ENCODE measurements around the gene TRIM38.
A peak's percentile ranks its signal among the peaks of the same experiment; 100 is the strongest.
"Not testable (repeated sequence)": the region's sequence is repeated elsewhere in the genome, so short reads cannot be mapped to it uniquely, and the experiment has no call there.

The TRIM38 gene

GRCh38 chr6:26006086-26006939 lies 43.7 kb downstream of the TRIM38 start:
- no peak for DNase-seq (ENCODE audit: low spot score)

GRCh38 chr6:26006940-26007305 lies 44.3 kb downstream of the TRIM38 start:
- DNase-seq (ENCODE audit: low spot score), result not testable (repeated sequence)

GRCh38 chr6:26008470-26008869 lies 45.9 kb downstream of the TRIM38 start:
- no peak for DNase-seq (ENCODE audit: low spot score)

GRCh38 chr6:26009817-26010216 lies 47.2 kb downstream of the TRIM38 start:
- no peak for DNase-seq (ENCODE audit: low spot score)

GRCh38 chr6:26012061-26012460 lies 49.5 kb downstream of the TRIM38 start:
- DNase-seq (ENCODE audit: low spot score), result no peak

GRCh38 chr6:26014386-26014785 lies 51.8 kb downstream of the TRIM38 start:
- not testable (repeated sequence) for DNase-seq (ENCODE audit: low spot score)

GRCh38 chr6:26016245-26016962 lies 53.8 kb downstream of the TRIM38 start:
- no peak for DNase-seq (ENCODE audit: low spot score)

- DNase-seq (ENCODE audit: low spot score), result no peak
These were observed 54.5 kb downstream of the TRIM38 start for GRCh38 chr6:26016963-26017631.

GRCh38 chr6:26017632-26017966 lies 55.0 kb downstream of the TRIM38 start:
- no peak for DNase-seq (ENCODE audit: low spot score)

- DNase-seq (ENCODE audit: low spot score), result no peak
These were observed 56.7 kb downstream of the TRIM38 start for GRCh38 chr6:26019261-26019830.

GRCh38 chr6:26019967-26020328 lies 57.3 kb downstream of the TRIM38 start:
- DNase-seq (ENCODE audit: low spot score), result no peak

- DNase-seq (ENCODE audit: low spot score), result peak; percentile 87
These were observed 57.9 kb downstream of the TRIM38 start for GRCh38 chr6:26020329-26021000.

- DNase-seq (ENCODE audit: low spot score), result peak; percentile 61
These were observed 58.4 kb downstream of the TRIM38 start for GRCh38 chr6:26021001-26021349.

GRCh38 chr6:26021350-26022131 lies 58.9 kb downstream of the TRIM38 start:
- DNase-seq (ENCODE audit: low spot score), result peak; percentile 93

GRCh38 chr6:26022132-26022472 lies 59.5 kb downstream of the TRIM38 start:
- DNase-seq (ENCODE audit: low spot score), result peak; percentile 77

- DNase-seq (ENCODE audit: low spot score), result no peak
These were observed 60.1 kb downstream of the TRIM38 start for GRCh38 chr6:26022737-26023136.

- DNase-seq (ENCODE audit: low spot score), result no peak
These were observed 62.0 kb downstream of the TRIM38 start for GRCh38 chr6:26024651-26025046.

- DNase-seq (ENCODE audit: low spot score), result peak; percentile 59
These were observed 62.7 kb downstream of the TRIM38 start for GRCh38 chr6:26025047-26025893.

- peak; percentile 95 for DNase-seq (ENCODE audit: low spot score)
These were observed 63.6 kb downstream of the TRIM38 start for GRCh38 chr6:26025894-26026832.
